ENCODE data around the gene RHOA. TPM values are rescaled to one million over a fixed set of nuclear protein-coding genes. Genes with fewer than 3 reads are reported as not detected.
"Not testable (repeated sequence)": the region's sequence is repeated elsewhere in the genome, so short reads cannot be mapped to it uniquely, and the experiment has no call there.

The RHOA gene
- total RNA-seq, 1 experiment from 2014 or later, result 278 TPM

- Histone ChIP-seq H3K36me3 (ENCODE audit: low read depth, low read length) (peaks cover 37% of the 10 kb centered on the region), H3K27me3 (ENCODE audit: low read length) (no peaks in the 10 kb centered on the region), H4K20me1 (ENCODE audit: low read length) (no peaks in the 10 kb centered on the region), H3K4me2 (ENCODE audit: low read length) (peak overlapping the region; percentile 79), H3K4me1 (ENCODE audit: insufficient read depth, low read length) (peaks cover 25% of the 10 kb centered on the region), H2AFZ (ENCODE audit: low read length) (peak overlapping the region; percentile 81; the same call in 1 of the 2 replicates), H3K9ac (ENCODE audit: low read length) (peak overlapping the region; percentile 89), H3K79me2 (ENCODE audit: low read length) (peaks cover 32% of the 10 kb centered on the region), H3F3A (ENCODE audit: low read length, unreplicated experiment) (peaks cover 10% of the 10 kb centered on the region), H3K9me3 (ENCODE audit: low read length) (no peaks in the 10 kb centered on the region), H3K27ac (ENCODE audit: low read length) (peak overlapping the region; percentile 90), H3K4me3 (ENCODE audit: low read length) (peak overlapping the region; percentile 87), H3K9me2 (replicated peaks; ENCODE audit: low read length) (no peaks in the 10 kb centered on the region)
- ATAC-seq (peak; percentile 12), DNase-seq (no peak)
- CTCF ChIA-PET, result interaction anchor here (0.8 kb wide), 1 partner anchor 90 kb away, joined by 3 read pairs; no protein-coding TSS in a partner anchor
- no peak for TF ChIP-seq EZH2phosphoT487 (IDR thresholded peaks at IDR 0.05; ENCODE audit: borderline replicate concordance, low read length)
- no peak for TF ChIP-seq CTCF (conservative IDR thresholded peaks at IDR 0.05; ENCODE audit: low read depth, low read length)
- POLR2A ChIA-PET (ENCODE audit: unreplicated experiment), result interaction anchor here (0.6 to 1.7 kb wide), 2 partner anchors 19 to 53 kb away, joined by 3 to 9 read pairs; partner anchors contain the start of genes RHOA and USP4
- no TSS peak for BruUV-seq (replicated peaks)
- intact Hi-C loops (cut with micrococcal nuclease), result loop anchor here (2.0 kb wide), 1 partner anchor 18 kb away; the partner anchor contains the start of gene USP4
Measured at GRCh38 chr3:49358884-49359225, 52.9 kb downstream of the RHOA start.

- BruUV-seq (replicated peaks), result TSS peak; percentile 78
- Histone ChIP-seq H4K20me1 (ENCODE audit: low read length) (no peaks in the 10 kb centered on the region), H3K4me2 (ENCODE audit: low read length) (peak within 1 kb of the TSS; percentile 79), H3K27me3 (ENCODE audit: low read length) (no peaks in the 10 kb centered on the region), H3K9ac (ENCODE audit: low read length) (peak within 1 kb of the TSS; percentile 89), H3K27ac (ENCODE audit: low read length) (peak within 1 kb of the TSS; percentile 90), H3K9me2 (replicated peaks; ENCODE audit: low read length) (no peaks in the 10 kb centered on the region), H3K36me3 (ENCODE audit: low read depth, low read length) (peaks cover 37% of the 10 kb centered on the region), H3K4me3 (ENCODE audit: low read length) (peak within 1 kb of the TSS; percentile 87), H2AFZ (ENCODE audit: low read length) (peak within 1 kb of the TSS; percentile 81), H3F3A (ENCODE audit: low read length, unreplicated experiment) (peaks cover 10% of the 10 kb centered on the region), H3K9me3 (ENCODE audit: low read length) (no peaks in the 10 kb centered on the region), H3K79me2 (ENCODE audit: low read length) (peaks cover 32% of the 10 kb centered on the region), H3K4me1 (ENCODE audit: insufficient read depth, low read length) (peaks cover 25% of the 10 kb centered on the region)
- POLR2A ChIA-PET (ENCODE audit: unreplicated experiment), result interaction anchor here (0.6 to 1.7 kb wide), 2 partner anchors 19 to 53 kb away, joined by 3 to 9 read pairs; partner anchors contain the start of genes RHOA and USP4
- CTCF ChIA-PET, result interaction anchor here (0.8 kb wide), 1 partner anchor 91 kb away, joined by 3 read pairs; no protein-coding TSS in a partner anchor
- TF ChIP-seq EZH2 (IDR thresholded peaks at IDR 0.05; ENCODE audit: low read length, unreplicated experiment), result no peak
- TF ChIP-seq EZH2phosphoT487 (IDR thresholded peaks at IDR 0.05; ENCODE audit: borderline replicate concordance, low read length), result peak; percentile 68
- TF ChIP-seq CTCF (conservative IDR thresholded peaks at IDR 0.05; ENCODE audit: low read depth, low read length), result no peak
- peak; percentile 98 for DNase-seq
- peak; percentile 87 for ATAC-seq
- intact Hi-C loops (cut with micrococcal nuclease), result loop anchor here (2.0 kb wide), 1 partner anchor 18 kb away; the partner anchor contains the start of gene USP4
Measured at GRCh38 chr3:49358217-49358883, 53.4 kb downstream of the RHOA start, which contains the start of gene GPX1. Gene GPX1 (minus strand): TSS chr3:49358353. CDS start chr3:49358278, 75 bp downstream.

GRCh38 chr3:49357443-49358216, 54.1 kb downstream of the RHOA start:
- H3K36me3 ChIP-seq (ENCODE audit: low read depth, low read length), result peaks cover 37% of the 10 kb centered on the region
- intact Hi-C loops (cut with micrococcal nuclease), result loop anchor here (2.0 kb wide), 1 partner anchor 17 kb away; the partner anchor contains the start of gene USP4
- H3K4me2 ChIP-seq (ENCODE audit: low read length), result peak overlapping the region; percentile 79
- H3K27ac ChIP-seq (ENCODE audit: low read length), result peak overlapping the region; percentile 90
- H3F3A ChIP-seq (ENCODE audit: low read length, unreplicated experiment); H3K27me3 ChIP-seq (ENCODE audit: low read length); H4K20me1 ChIP-seq (ENCODE audit: low read length); H3K9me2 ChIP-seq (replicated peaks; ENCODE audit: low read length); H3K9me3 ChIP-seq (ENCODE audit: low read length); CTCF ChIA-PET: not testable (repeated sequence)
- H2AFZ ChIP-seq (ENCODE audit: low read length), result peak overlapping the region; percentile 60
- ATAC-seq, result peak; percentile 30
- peaks cover 29% of the 10 kb centered on the region for H3K79me2 ChIP-seq (ENCODE audit: low read length)
- peak overlapping the region; percentile 87 for H3K4me3 ChIP-seq (ENCODE audit: low read length)
- H3K4me1 ChIP-seq (ENCODE audit: insufficient read depth, low read length), result peaks cover 27% of the 10 kb centered on the region
- BruUV-seq (replicated peaks), result TSS peak; percentile 77
- H3K9ac ChIP-seq (ENCODE audit: low read length), result peak overlapping the region; percentile 89
- POLR2A ChIA-PET (ENCODE audit: unreplicated experiment), result interaction anchor here (0.5 to 1.7 kb wide), 4 partner anchors 18 to 113 kb away, joined by 3 to 9 read pairs (median 5); partner anchors contain the start of gene USP4
- peak; percentile 77 for DNase-seq

- H3K9me2 ChIP-seq (replicated peaks; ENCODE audit: low read length); CTCF ChIA-PET; H3K9me3 ChIP-seq (ENCODE audit: low read length); intact Hi-C loops (cut with micrococcal nuclease); BruUV-seq (replicated peaks); DNase-seq; ATAC-seq; H3K27me3 ChIP-seq (ENCODE audit: low read length); H4K20me1 ChIP-seq (ENCODE audit: low read length); H2AFZ ChIP-seq (ENCODE audit: low read length): not testable (repeated sequence)
- Histone ChIP-seq H3K4me2 (ENCODE audit: low read length) (peak overlapping the region; percentile 79), H3K36me3 (ENCODE audit: low read depth, low read length) (peaks cover 31% of the 10 kb centered on the region), H3K79me2 (ENCODE audit: low read length) (peaks cover 25% of the 10 kb centered on the region), H3K4me3 (ENCODE audit: low read length) (peak overlapping the region; percentile 87), H3K4me1 (ENCODE audit: insufficient read depth, low read length) (peaks cover 33% of the 10 kb centered on the region), H3K27ac (ENCODE audit: low read length) (peak overlapping the region; percentile 90), H3K9ac (ENCODE audit: low read length) (peak overlapping the region; percentile 89), H3F3A (ENCODE audit: low read length, unreplicated experiment) (peaks cover 12% of the 10 kb centered on the region)
- POLR2A ChIA-PET (ENCODE audit: unreplicated experiment), result interaction anchor here (0.5 to 1.7 kb wide), 3 partner anchors 17 to 112 kb away, joined by 3 to 9 read pairs (median 4); partner anchors contain the start of gene USP4
Measured at GRCh38 chr3:49357095-49357442, 54.7 kb downstream of the RHOA start.

All from PC-3 (cell line).